ENCODE results near the gene TSPAN10.

Gene TSPAN10

GRCh38 chr17:81599719-81600486 lies 37.1 kb upstream of the TSPAN10 start:
- Histone ChIP-seq H3K36me3 (peaks cover 63% of the 10 kb centered on the region), H3K4me3 (ENCODE audit: low read depth, low read length) (no peak overlapping the region), H3K27me3 (no peaks in the 10 kb centered on the region), H3K9me3 (no peaks in the 10 kb centered on the region), H3K4me1 (peaks cover 4% of the 10 kb centered on the region; the same call in 1 of the 2 replicates)
- peak; percentile 69 for DNase-seq
- no peak for TF ChIP-seq CTCF (IDR thresholded peaks at IDR 0.05; ENCODE audit: low read depth, low read length)

- Histone ChIP-seq H3K27me3 (no peaks in the 10 kb centered on the region), H3K9me3 (no peaks in the 10 kb centered on the region), H3K4me3 (ENCODE audit: low read depth, low read length) (no peak overlapping the region), H3K36me3 (peaks cover 58% of the 10 kb centered on the region), H3K4me1 (peaks cover 4% of the 10 kb centered on the region; the same call in 1 of the 2 replicates)
- peak; percentile 91 for TF ChIP-seq CTCF (IDR thresholded peaks at IDR 0.05; ENCODE audit: low read depth, low read length)
- DNase-seq, result peak; percentile 52
Measured at GRCh38 chr17:81601525-81602120, 35.4 kb upstream of the TSPAN10 start.

GRCh38 chr17:81603846-81604610 lies 33.0 kb upstream of the TSPAN10 start:
- H3K4me3 ChIP-seq (ENCODE audit: low read depth, low read length), result no peak overlapping the region
- no peak for TF ChIP-seq CTCF (IDR thresholded peaks at IDR 0.05; ENCODE audit: low read depth, low read length)
- H3K9me3 ChIP-seq, result no peaks in the 10 kb centered on the region
- H3K27me3 ChIP-seq, result no peaks in the 10 kb centered on the region
- no peak for DNase-seq
- peaks cover 60% of the 10 kb centered on the region for H3K36me3 ChIP-seq
- peaks cover 4% of the 10 kb centered on the region; the same call in 1 of the 2 replicates for H3K4me1 ChIP-seq

GRCh38 chr17:81607431-81607830 lies 29.6 kb upstream of the TSPAN10 start:
- Histone ChIP-seq H3K4me1 (no peaks in the 10 kb centered on the region), H3K36me3 (peaks cover 67% of the 10 kb centered on the region), H3K9me3 (no peaks in the 10 kb centered on the region), H3K27me3 (no peaks in the 10 kb centered on the region), H3K4me3 (ENCODE audit: low read depth, low read length) (no peak overlapping the region)
- TF ChIP-seq CTCF (IDR thresholded peaks at IDR 0.05; ENCODE audit: low read depth, low read length), result no peak
- DNase-seq, result no peak

GRCh38 chr17:81608082-81608481 lies 28.9 kb upstream of the TSPAN10 start:
- no peaks in the 10 kb centered on the region for H3K9me3 ChIP-seq
- H3K4me1 ChIP-seq, result no peaks in the 10 kb centered on the region
- no peak overlapping the region for H3K4me3 ChIP-seq (ENCODE audit: low read depth, low read length)
- H3K27me3 ChIP-seq, result no peaks in the 10 kb centered on the region
- H3K36me3 ChIP-seq, result peaks cover 69% of the 10 kb centered on the region
- TF ChIP-seq CTCF (IDR thresholded peaks at IDR 0.05; ENCODE audit: low read depth, low read length), result no peak
- no peak for DNase-seq
